HEK293T (cell line): ENCODE measurements around the gene DCST2.

Source experiments
- CTCF ChIA-PET: fragments of 350-600 bp; formaldehyde crosslinking; extraction: SDS; loops from one replicate; lab custom pipeline; 2021; ENCODE audit warnings: antibody characterized with exemption, inconsistent platforms; lab: Yijun Ruan, JAX
- POLR2A ChIA-PET: fragments of 350-600 bp; formaldehyde crosslinking; extraction: SDS; loops from one replicate; lab custom pipeline; 2020; ENCODE audit warnings: antibody characterized with exemption, inconsistent platforms; lab: Yijun Ruan, JAX
- DNase-seq: peaks from one replicate; pipeline ENCODE4 v3.0.0; 2012; ENCODE audit warnings: mixed read lengths; ENCODE audit errors: extremely low spot score
- ARNT ChIP-seq: fragments of 450-650 bp; IDR thresholded peaks from 2 replicates; pipeline ENCODE4 v1.6.1; 2017; ENCODE audit warnings: mild to moderate bottlenecking
- BHLHE40 ChIP-seq: fragments of 450-650 bp; IDR thresholded peaks from 2 replicates; pipeline ENCODE4 v1.6.1; 2016; ENCODE audit warnings: mild to moderate bottlenecking, moderate library complexity, borderline replicate concordance
- CTBP1 ChIP-seq: fragments of 450-650 bp; IDR thresholded peaks from 2 replicates; pipeline ENCODE4 v1.6.1; 2016; ENCODE audit warnings: borderline replicate concordance
- ELF4 ChIP-seq: fragments of 450-650 bp; IDR thresholded peaks from 2 replicates; pipeline ENCODE4 v1.6.1; 2017; ENCODE audit warnings: antibody characterized with exemption
- FOXA1 ChIP-seq: fragments of 450-650 bp; IDR thresholded peaks from 2 replicates; pipeline ENCODE4 v1.6.1; 2016; ENCODE audit warnings: mild to moderate bottlenecking
- FOXK2 ChIP-seq: fragments of 450-650 bp; IDR thresholded peaks from 2 replicates; pipeline ENCODE4 v1.6.1; 2016; ENCODE audit warnings: mild to moderate bottlenecking
- FOXM1 ChIP-seq: fragments of 450-650 bp; IDR thresholded peaks from 2 replicates; pipeline ENCODE4 v1.6.1; 2017; ENCODE audit warnings: mild to moderate bottlenecking, borderline replicate concordance
- HDGF ChIP-seq: fragments of 450-650 bp; IDR thresholded peaks from 2 replicates; pipeline ENCODE4 v1.6.1; 2017; ENCODE audit warnings: antibody characterized with exemption, borderline replicate concordance
- L3MBTL2 ChIP-seq: fragments of 450-650 bp; conservative IDR thresholded peaks from 2 replicates; pipeline ENCODE4 v1.6.1; 2016; ENCODE audit warnings: mild to moderate bottlenecking
- LEF1 ChIP-seq: fragments of 450-650 bp; IDR thresholded peaks from 2 replicates; pipeline ENCODE4 v1.6.1; 2017; ENCODE audit warnings: mild to moderate bottlenecking, borderline replicate concordance
- NFRKB ChIP-seq: fragments of 450-650 bp; IDR thresholded peaks from 2 replicates; pipeline ENCODE4 v1.6.1; 2016; ENCODE audit warnings: mild to moderate bottlenecking, moderate library complexity
- SP1 ChIP-seq: fragments of 450-650 bp; IDR thresholded peaks from 2 replicates; pipeline ENCODE4 v1.6.1; 2017
- SUZ12 ChIP-seq: fragments of 450-650 bp; IDR thresholded peaks from 2 replicates; pipeline ENCODE4 v1.6.1; 2016; ENCODE audit warnings: mild to moderate bottlenecking
- TARDBP ChIP-seq: fragments of 450-650 bp; IDR thresholded peaks from 2 replicates; pipeline ENCODE4 v1.6.1; 2016
- ZNF384 ChIP-seq: fragments of 450-650 bp; IDR thresholded peaks from 2 replicates; pipeline ENCODE4 v1.6.1; 2016
- TF ChIP-seq, protein P1 (sequence below): fragments of 450-650 bp; IDR thresholded peaks from 2 replicates; pipeline ENCODE4 v1.6.1; 2016

The DCST2 gene

GRCh38 chr1:155005076-155006011, 28.2 kb downstream of the DCST2 start:
- no peak for DNase-seq
- ChIA-PET CTCF (no interaction called here), POLR2A (interaction anchor here (1.1 to 2.0 kb wide), 3 partner anchors 9 to 49 kb away, joined by 3 to 17 read pairs (median 8); no protein-coding TSS in a partner anchor)
- TF ChIP-seq ZNF384 (no peak), ARNT (no peak), L3MBTL2 (no peak), BHLHE40 (no peak), CTBP1 (no peak), FOXA1 (no peak), FOXM1 (no peak), SP1 (no peak), HDGF (no peak), ELF4 (no peak)
- TF ChIP-seq, protein P1, sequence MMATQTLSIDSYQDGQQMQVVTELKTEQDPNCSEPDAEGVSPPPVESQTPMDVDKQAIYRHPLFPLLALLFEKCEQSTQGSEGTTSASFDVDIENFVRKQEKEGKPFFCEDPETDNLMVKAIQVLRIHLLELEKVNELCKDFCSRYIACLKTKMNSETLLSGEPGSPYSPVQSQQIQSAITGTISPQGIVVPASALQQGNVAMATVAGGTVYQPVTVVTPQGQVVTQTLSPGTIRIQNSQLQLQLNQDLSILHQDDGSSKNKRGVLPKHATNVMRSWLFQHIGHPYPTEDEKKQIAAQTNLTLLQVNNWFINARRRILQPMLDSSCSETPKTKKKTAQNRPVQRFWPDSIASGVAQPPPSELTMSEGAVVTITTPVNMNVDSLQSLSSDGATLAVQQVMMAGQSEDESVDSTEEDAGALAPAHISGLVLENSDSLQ: no peak

- CTCF ChIA-PET: no interaction called here
- POLR2A ChIA-PET: interaction anchor here (0.8 to 2.0 kb wide), 9 partner anchors 8 to 169 kb away, joined by 3 to 17 read pairs (median 5); partner anchors contain the start of genes ADAM15, CKS1B, FLAD1 and KRTCAP2
- no peak for TF ChIP-seq SP1
- no peak for TF ChIP-seq SUZ12
- no peak for TF ChIP-seq TARDBP
- TF ChIP-seq LEF1: no peak
- no peak for TF ChIP-seq ZNF384
- no peak for TF ChIP-seq HDGF
- no peak for TF ChIP-seq L3MBTL2
- TF ChIP-seq NFRKB: no peak
- TF ChIP-seq, protein P1: no peak
- no peak for TF ChIP-seq BHLHE40
- no peak for TF ChIP-seq FOXM1
- TF ChIP-seq FOXA1: no peak
- TF ChIP-seq FOXK2: no peak
- no peak for TF ChIP-seq CTBP1
- TF ChIP-seq ELF4: no peak
- TF ChIP-seq ARNT: no peak
- no peak for DNase-seq
Observed at GRCh38 chr1:155004352-155005075, 29.1 kb downstream of the DCST2 start.

DNA sequence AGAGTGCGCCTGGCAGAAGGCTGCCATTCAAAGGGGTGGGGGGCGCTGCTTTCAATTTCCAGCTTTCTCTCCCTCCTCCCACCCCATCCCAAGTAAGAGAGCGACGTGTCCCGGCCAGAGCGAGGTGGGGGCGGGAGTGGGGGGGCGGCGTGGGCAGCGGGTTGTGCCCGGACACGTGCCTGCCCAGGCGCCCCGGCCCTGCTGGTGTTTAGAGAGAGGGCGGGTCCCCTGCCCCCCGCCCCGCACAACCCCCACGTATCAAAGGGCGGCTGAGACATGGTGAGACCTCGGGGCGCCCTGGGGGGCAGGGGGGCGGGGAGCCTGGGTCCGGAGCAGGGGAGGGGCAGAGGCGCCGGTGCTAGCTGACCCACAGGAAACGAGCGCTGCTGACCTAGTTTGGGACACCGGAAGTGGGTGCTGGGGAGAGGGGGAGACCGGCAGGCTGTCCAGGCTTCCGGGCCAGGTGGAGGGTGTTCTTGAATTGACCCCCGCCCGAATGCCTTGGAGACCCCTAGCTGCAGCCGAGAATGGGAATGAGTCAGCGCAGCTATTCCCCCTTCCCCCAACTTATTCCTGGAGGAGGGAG, 29.7 kb downstream of the DCST2 start:
- DNase-seq: no peak
- ChIA-PET POLR2A (interaction anchor here (0.8 to 2.0 kb wide), 10 partner anchors 8 to 169 kb away, joined by 3 to 17 read pairs (median 5); partner anchors contain the start of genes ADAM15, CKS1B, FLAD1 and KRTCAP2), CTCF (no interaction called here)
- TF ChIP-seq SUZ12 (no peak), FOXM1 (no peak), LEF1 (no peak), ARNT (no peak), SP1 (no peak), BHLHE40 (no peak), FOXA1 (no peak), FOXK2 (no peak), TARDBP (no peak), L3MBTL2 (no peak; the same call in 1 of the 2 replicates), ELF4 (no peak), ZNF384 (no peak), CTBP1 (no peak), NFRKB (no peak), HDGF (no peak)
- TF ChIP-seq, protein P1: no peak

DNA sequence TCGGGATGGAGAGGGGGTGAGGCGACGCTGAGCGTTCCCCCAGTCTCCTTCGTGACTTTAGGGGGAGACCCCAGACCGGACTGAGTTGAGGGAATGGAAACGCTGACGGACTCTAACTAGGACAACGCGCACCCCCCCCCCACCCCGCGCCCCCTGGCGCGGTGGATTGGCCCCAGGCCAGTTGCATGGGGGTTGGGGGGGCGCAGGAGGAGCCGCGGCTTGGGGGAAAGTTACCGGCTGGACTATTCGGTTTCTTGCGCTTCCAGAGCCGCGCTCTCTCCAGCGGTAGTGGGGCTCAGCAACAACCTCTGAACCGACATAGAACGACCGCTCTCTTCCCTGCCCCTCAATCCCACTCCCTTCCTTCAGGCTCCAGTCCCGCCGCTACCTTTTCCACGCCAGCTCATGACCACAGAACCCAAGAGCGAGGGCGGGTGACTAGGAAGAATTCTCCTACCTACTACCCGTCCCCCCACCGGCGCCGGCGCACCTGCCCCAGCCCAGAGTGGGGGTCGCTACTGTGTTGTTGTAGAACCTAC, 30.3 kb downstream of the DCST2 start:
- no peak for TF ChIP-seq FOXM1
- no peak for TF ChIP-seq ELF4
- TF ChIP-seq FOXK2: no peak
- TF ChIP-seq TARDBP: no peak
- no peak for TF ChIP-seq FOXA1
- no peak for TF ChIP-seq CTBP1
- TF ChIP-seq ARNT: no peak
- TF ChIP-seq L3MBTL2: no peak
- TF ChIP-seq NFRKB: no peak
- no peak for DNase-seq
- ChIA-PET POLR2A (interaction anchor here (1.0 to 2.0 kb wide), 7 partner anchors 9 to 48 kb away, joined by 3 to 17 read pairs (median 5); partner anchors contain the start of genes ADAM15, CKS1B and FLAD1), CTCF (no interaction called here)
